ENCODE measurements around the gene ALPL.
"Not testable (repeated sequence)": the region's sequence is repeated elsewhere in the genome, so short reads cannot be mapped to it uniquely, and the experiment has no call there.

Gene ALPL

GRCh38 chr1:21509351-21510112, at the start of gene ALPL:
ALPL (plus strand) TSS chr1:21509423; CDS start chr1:21554082, 44,659 bp downstream.
- Mint-ChIP-seq H3K9me3 (no peaks in the 10 kb centered on the region), H3K36me3 (no peaks in the 10 kb centered on the region), H3K27ac (peak within 1 kb of the TSS; percentile 71), H3K4me1 (peaks cover 28% of the 10 kb centered on the region), H3K4me3 (peak within 1 kb of the TSS; percentile 81), H3K27me3 (peaks cover 34% of the 10 kb centered on the region)
- peak; percentile 47 for ATAC-seq

DNA sequence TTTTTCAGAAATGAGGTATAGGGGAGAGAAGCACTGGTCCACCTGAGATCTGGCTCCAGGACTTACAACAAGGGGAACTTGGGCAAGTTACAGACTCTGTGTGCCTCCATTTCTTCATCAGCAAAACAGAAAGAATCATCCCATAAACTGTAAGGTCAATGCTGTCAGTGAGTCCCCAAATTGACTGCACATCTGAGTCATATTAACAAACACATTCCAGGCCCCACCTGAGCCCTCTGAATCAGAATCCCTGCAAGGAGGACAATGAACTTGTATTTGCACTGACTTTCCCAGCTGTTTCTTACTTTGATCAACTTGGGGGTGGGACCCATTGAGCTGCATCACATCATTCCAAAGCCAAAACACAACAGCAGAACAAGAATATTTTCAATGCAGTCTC, 44.1 kb upstream of the ALPL start:
- H3K27me3 Mint-ChIP-seq, ATAC-seq, H3K27ac Mint-ChIP-seq, H3K4me3 Mint-ChIP-seq, H3K4me1 Mint-ChIP-seq, H3K9me3 Mint-ChIP-seq: not testable (repeated sequence)
- H3K36me3 Mint-ChIP-seq = peaks cover 12% of the 10 kb centered on the region

GRCh38 chr1:21467946-21468345, 41.3 kb upstream of the ALPL start:
- H3K4me3 Mint-ChIP-seq, H3K4me1 Mint-ChIP-seq: not testable (repeated sequence)

DNA sequence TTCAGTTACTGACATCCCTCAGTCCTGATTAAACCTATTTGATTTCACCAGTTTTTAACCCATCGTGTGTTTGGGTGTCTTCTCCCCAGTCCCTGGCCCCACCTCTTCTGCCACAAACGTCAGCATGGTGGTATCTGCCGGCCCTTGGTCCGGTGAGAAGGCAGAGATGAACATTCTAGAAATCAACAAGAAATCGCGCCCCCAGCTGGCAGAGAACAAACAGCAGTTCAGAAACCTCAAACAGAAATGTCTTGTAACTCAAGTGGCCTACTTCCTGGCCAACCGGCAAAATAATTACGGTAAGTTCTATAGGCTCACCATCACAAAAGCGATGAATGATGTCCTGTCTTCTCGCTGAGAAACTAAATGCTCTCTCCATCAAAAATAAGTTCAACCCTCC, 40.6 kb upstream of the ALPL start:
- H3K4me1 Mint-ChIP-seq = no peaks in the 10 kb centered on the region
- H3K4me3 Mint-ChIP-seq = no peak overlapping the region
- peaks cover 31% of the 10 kb centered on the region for H3K36me3 Mint-ChIP-seq
- H3K9me3 Mint-ChIP-seq = no peaks in the 10 kb centered on the region
- H3K27ac Mint-ChIP-seq = no peak overlapping the region
- no peaks in the 10 kb centered on the region for H3K27me3 Mint-ChIP-seq
- ATAC-seq = no peak

More at GRCh38 chr1:21467946-21468345, 41.3 kb upstream of the ALPL start:
- not testable (repeated sequence) for H3K9me3 Mint-ChIP-seq, ATAC-seq, H3K27ac Mint-ChIP-seq, H3K27me3 Mint-ChIP-seq
- H3K36me3 Mint-ChIP-seq = peaks cover 26% of the 10 kb centered on the region

- Mint-ChIP-seq H3K9me3 (no peaks in the 10 kb centered on the region), H3K27me3 (no peaks in the 10 kb centered on the region), H3K36me3 (peaks cover 39% of the 10 kb centered on the region), H3K27ac (no peak overlapping the region), H3K4me1 (no peaks in the 10 kb centered on the region), H3K4me3 (no peak overlapping the region)
- ATAC-seq = no peak
Observed at GRCh38 chr1:21469581-21469980, 39.6 kb upstream of the ALPL start.

DNA sequence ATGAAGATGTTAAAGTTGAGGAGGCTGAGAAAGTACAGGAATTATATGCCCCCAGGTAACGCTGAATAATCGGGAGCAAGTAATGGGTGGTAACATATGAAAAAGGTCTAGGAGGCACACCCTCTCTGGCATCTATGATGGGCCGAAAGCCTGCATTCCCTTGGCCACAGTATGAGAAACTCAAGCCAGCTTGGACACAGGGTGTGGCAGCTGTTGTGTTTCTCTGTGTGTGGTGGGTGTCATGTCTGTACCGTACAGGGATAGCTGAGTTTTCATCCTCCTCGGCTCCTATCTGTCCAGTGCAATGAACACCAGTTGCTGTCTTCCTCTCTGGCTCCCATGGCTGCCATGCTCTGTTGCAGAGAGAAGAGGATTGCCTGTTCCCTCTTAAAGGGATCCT, 36.4 kb upstream of the ALPL start:
- Mint-ChIP-seq H3K27ac (no peak overlapping the region), H3K4me1 (no peaks in the 10 kb centered on the region), H3K4me3 (no peak overlapping the region), H3K36me3 (peaks cover 56% of the 10 kb centered on the region), H3K27me3 (no peaks in the 10 kb centered on the region), H3K9me3 (no peaks in the 10 kb centered on the region)
- ATAC-seq = no peak

DNA sequence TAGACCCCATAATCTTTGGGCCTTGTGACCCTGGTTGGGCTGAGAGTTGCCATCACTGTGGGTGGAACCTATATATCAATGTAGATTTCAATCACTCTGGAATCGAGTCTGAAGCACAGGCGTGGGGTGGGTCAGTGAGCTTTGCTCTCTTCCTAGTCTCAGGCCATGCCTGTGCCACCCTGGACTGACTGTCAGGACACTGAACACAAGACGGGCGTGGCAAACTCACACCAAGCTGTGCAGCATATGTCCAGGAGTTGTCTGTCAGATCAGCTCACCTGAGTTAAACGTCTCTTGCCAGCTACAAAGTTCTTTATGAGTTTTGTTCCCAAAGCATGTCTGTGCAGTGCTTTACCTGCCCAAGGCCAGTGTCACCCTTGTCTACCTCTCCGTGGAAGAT, 30.9 kb upstream of the ALPL start:
- H3K9me3 Mint-ChIP-seq = no peaks in the 10 kb centered on the region
- H3K4me1 Mint-ChIP-seq = no peaks in the 10 kb centered on the region
- H3K4me3 Mint-ChIP-seq = no peak overlapping the region
- ATAC-seq = no peak
- peaks cover 58% of the 10 kb centered on the region for H3K36me3 Mint-ChIP-seq
- no peak overlapping the region for H3K27ac Mint-ChIP-seq
- no peaks in the 10 kb centered on the region for H3K27me3 Mint-ChIP-seq

DNA sequence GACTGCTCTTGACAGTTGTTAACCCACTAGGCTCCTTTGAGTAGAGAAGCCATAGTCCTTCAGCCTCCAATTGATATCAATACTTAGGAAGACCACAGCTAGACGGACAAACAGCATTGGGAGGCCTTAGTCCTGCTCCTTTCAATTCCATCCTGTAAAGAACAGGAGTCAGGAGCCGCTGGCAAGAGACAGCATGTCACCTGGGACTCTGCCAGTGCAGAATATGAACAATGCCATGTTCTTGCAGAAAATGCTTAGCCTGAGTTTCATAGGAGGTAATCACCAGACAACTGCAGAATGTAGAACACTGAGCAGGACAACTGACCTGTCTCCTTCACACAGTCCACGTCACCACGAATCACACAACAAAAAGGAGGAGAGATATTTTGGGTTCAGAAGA, 25.3 kb upstream of the ALPL start:
- H3K27ac Mint-ChIP-seq, ATAC-seq, H3K4me3 Mint-ChIP-seq, H3K9me3 Mint-ChIP-seq: not testable (repeated sequence)
- peaks cover 11% of the 10 kb centered on the region for H3K4me1 Mint-ChIP-seq
- H3K27me3 Mint-ChIP-seq = peaks cover 10% of the 10 kb centered on the region
- H3K36me3 Mint-ChIP-seq = peaks cover 17% of the 10 kb centered on the region

DNA sequence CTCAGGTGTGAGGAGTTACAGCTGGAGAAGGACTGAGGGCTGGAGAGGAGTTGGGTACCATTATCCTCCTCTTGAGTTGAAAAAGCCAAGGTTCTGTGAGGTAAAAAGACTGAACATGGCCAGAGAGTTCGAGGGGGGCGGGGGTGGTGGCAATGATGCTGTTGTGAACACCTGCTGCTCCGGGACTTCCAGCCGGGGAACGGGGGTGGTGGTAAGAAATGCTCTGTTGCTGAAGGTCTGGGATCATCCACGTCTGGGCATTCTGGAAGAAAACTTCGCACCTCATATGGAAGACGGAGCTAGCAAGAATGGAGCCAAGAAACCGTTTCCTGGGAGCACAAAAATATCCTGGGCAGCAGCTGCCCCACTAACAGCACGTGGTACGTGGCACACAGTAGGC, 20.1 kb upstream of the ALPL start:
- ATAC-seq = no peak
- Mint-ChIP-seq H3K27ac (no peak overlapping the region), H3K36me3 (peaks cover 5% of the 10 kb centered on the region), H3K4me1 (peaks cover 14% of the 10 kb centered on the region), H3K9me3 (peaks cover 6% of the 10 kb centered on the region), H3K4me3 (no peak overlapping the region), H3K27me3 (peaks cover 23% of the 10 kb centered on the region)

DNA sequence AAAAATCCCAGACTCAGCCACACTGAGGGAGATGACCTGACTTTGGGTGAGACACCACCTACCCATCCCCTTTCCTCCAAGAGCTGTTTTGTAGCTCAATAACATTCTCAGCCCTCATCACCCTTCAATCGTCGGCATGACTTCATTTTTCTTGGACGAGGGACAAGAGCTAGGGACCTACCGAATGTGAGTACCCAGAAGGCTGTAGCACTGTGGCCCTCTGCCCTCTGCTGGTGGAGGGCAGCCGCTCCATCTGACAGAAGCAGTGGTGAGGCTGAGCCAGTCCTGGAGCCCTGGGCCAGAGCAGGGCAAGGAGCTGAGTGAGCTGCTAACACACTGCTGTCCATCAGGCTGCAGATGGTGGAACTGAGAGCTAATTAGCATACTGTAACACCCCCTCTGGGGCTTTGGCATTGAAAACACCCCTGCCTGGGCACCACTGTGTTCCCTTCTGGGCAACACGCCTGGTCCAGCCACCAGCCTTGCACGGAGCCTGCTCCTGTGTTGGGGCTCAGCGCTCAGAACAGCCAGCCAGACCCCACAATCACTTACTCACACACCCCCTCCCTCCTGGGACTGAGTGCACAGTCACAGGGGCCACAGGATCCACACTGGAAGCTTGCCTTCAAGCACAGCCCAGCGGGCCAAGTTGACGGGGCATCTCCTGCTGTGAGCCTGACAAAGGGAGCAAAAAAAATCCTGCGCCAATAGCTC, 18.3 kb upstream of the ALPL start:
- ATAC-seq = peak; percentile 52
- Mint-ChIP-seq H3K36me3 (peaks cover 5% of the 10 kb centered on the region), H3K4me1 (peaks cover 19% of the 10 kb centered on the region), H3K9me3 (peaks cover 6% of the 10 kb centered on the region), H3K4me3 (no peak overlapping the region), H3K27ac (no peak overlapping the region), H3K27me3 (peaks cover 23% of the 10 kb centered on the region)

GRCh38 chr1:21491488-21492355, 17.5 kb upstream of the ALPL start:
- no peak for ATAC-seq
- Mint-ChIP-seq H3K27me3 (peaks cover 23% of the 10 kb centered on the region), H3K9me3 (peaks cover 6% of the 10 kb centered on the region), H3K36me3 (peaks cover 5% of the 10 kb centered on the region), H3K4me1 (peaks cover 19% of the 10 kb centered on the region), H3K4me3 (no peak overlapping the region), H3K27ac (no peak overlapping the region)

GRCh38 chr1:21492356-21492625, 16.9 kb upstream of the ALPL start:
- peaks cover 5% of the 10 kb centered on the region for H3K36me3 Mint-ChIP-seq
- no peak overlapping the region for H3K27ac Mint-ChIP-seq
- no peak for ATAC-seq
- H3K9me3 Mint-ChIP-seq = peaks cover 6% of the 10 kb centered on the region
- no peak overlapping the region for H3K4me3 Mint-ChIP-seq
- peaks cover 19% of the 10 kb centered on the region for H3K4me1 Mint-ChIP-seq
- peaks cover 23% of the 10 kb centered on the region for H3K27me3 Mint-ChIP-seq

DNA sequence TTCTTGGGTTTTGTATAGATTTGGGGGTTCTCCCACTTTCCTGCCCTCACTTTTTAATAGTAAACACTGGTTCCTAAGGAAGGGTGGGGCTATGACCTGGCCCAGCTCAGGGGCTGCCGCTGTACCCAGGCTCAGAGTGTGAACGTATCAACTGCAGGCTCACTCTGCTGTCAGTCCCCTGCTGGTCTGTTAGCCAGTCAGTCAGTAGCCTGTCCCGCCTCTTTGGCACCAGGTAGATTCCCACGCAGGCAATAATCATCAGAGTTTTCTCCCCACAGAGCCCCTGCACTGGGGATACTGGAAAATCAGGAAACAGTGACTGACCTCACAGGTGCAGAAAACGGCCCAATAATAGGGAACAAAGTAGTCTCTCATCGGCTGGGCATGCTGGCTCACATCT, 15.0 kb upstream of the ALPL start:
- no peak for ATAC-seq
- Mint-ChIP-seq H3K4me3 (no peak overlapping the region), H3K4me1 (peaks cover 5% of the 10 kb centered on the region), H3K27me3 (peaks cover 12% of the 10 kb centered on the region), H3K36me3 (no peaks in the 10 kb centered on the region), H3K27ac (no peak overlapping the region), H3K9me3 (no peaks in the 10 kb centered on the region)

DNA sequence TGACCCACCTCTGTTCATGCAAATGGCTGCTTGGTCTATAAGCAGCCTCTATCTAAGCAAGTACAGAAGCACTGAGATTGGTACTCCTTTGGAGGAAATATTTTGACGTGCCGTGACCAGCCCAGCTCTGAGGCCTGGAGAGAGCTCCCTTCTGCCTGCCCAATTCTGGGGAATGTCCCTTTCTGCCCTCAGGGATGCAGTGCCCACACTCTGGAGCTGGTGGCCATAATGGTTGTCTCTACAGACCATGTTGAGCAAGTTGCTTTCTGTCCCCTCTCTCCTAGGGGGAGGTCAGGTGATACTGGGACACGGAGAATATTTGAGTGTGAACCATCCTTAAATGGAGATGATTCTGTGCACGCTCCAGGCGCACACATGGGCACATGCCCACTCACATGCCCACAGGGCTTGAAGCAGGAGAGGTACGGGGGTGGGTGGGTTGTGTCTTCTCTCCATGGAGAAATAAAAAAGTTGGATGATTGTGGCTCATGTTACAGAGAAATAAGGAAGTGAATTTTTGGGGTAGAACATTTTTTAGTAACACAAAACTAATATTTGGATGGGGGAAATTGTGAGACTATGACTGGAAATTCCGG, 13.9 kb upstream of the ALPL start:
- peaks cover 5% of the 10 kb centered on the region for H3K4me1 Mint-ChIP-seq
- H3K27me3 Mint-ChIP-seq = peaks cover 20% of the 10 kb centered on the region
- H3K27ac Mint-ChIP-seq = no peak overlapping the region
- no peak overlapping the region for H3K4me3 Mint-ChIP-seq
- no peaks in the 10 kb centered on the region for H3K36me3 Mint-ChIP-seq
- no peak for ATAC-seq
- no peaks in the 10 kb centered on the region for H3K9me3 Mint-ChIP-seq

- H3K27me3 Mint-ChIP-seq = peaks cover 19% of the 10 kb centered on the region
- ATAC-seq = no peak
- no peaks in the 10 kb centered on the region for H3K9me3 Mint-ChIP-seq
- peaks cover 5% of the 10 kb centered on the region for H3K4me1 Mint-ChIP-seq
- no peak overlapping the region for H3K4me3 Mint-ChIP-seq
- H3K27ac Mint-ChIP-seq = no peak overlapping the region
- no peaks in the 10 kb centered on the region for H3K36me3 Mint-ChIP-seq
Observed at GRCh38 chr1:21496063-21496462, 13.2 kb upstream of the ALPL start.

All from stimulated activated memory B cell treated with anti-CD40 and anti-IgM and Interleukin-4, amounts not matched to agents 10 μg/mL and 1 μg/mL and 100 μg/mL, for 72 hours (primary cell).